Germinal center (tissue), 1 donor: ENCODE measurements around the gene MAP1LC3B.

Experiments used
- DNase-seq: peaks from one replicate; pipeline ENCODE4 v3.0.0; 2012; ENCODE audit warnings: mixed read lengths, low spot score

The MAP1LC3B gene

GRCh38 chr16:87432330-87432915, 40.3 kb downstream of the MAP1LC3B start:
- no peak for DNase-seq

DNA sequence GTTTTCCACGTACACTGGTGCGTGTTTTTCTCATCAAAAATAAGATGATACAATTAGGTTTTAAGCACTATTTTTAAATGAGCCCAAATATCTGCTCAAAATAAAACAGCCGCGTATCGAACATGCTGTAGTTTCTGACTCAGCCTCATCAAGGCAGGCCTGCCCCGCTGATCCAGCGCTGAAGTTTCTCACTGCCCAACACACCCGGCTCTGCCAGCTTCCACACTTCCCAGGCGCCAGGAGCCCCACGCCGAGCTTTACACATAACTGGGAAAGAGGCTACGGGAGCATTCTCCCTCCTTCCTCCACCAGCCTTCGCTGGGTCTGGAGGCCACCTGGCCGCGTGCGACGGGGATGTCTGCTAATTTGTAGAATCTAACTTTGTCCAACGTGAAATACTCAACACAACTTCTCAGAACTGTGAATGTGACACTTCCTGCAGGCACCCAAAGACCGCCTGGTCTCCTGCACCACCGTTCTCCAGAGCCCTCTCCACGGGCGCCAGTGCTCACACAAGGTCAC, 42.1 kb downstream of the MAP1LC3B start:
- no peak for DNase-seq

DNA sequence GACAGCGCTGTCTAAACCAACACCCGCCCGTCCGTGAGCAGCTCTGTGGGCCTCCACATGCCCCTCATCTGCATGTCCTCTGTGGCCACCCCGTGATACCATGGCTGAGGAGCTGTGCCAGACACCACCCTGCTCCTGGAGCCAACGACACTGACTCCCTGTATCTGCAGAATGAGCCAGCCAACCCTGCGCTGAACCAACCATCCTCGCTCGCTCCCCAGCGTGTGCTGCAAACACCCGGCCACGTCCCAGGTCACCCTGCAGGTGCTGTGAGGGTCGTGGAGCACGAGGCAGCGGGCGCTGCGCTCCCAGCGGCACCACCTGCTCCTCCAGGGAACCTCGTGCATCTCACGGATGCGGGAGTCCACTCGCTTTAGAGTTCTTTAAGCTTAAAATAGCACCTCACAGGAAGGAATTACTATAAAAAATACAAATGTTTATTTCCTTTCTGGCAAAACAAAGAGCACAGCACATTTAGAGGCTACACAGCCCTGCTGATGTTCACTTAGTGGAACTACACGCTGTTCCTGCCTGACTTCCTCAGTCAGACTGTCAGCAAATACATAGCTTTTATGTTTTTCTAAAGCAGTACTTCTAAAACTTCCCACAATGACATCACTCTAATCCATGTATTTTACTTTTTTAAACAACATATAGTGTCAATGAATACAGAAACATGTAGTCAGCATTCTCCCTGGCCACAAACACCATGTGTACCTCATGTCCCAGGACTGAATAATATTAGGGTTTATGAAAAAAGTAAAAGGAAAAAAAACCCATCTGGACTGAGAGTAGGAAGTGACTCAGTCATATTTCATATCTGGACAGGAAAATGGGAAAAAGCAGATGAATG, 43.5 kb downstream of the MAP1LC3B start:
- DNase-seq: no peak

DNA sequence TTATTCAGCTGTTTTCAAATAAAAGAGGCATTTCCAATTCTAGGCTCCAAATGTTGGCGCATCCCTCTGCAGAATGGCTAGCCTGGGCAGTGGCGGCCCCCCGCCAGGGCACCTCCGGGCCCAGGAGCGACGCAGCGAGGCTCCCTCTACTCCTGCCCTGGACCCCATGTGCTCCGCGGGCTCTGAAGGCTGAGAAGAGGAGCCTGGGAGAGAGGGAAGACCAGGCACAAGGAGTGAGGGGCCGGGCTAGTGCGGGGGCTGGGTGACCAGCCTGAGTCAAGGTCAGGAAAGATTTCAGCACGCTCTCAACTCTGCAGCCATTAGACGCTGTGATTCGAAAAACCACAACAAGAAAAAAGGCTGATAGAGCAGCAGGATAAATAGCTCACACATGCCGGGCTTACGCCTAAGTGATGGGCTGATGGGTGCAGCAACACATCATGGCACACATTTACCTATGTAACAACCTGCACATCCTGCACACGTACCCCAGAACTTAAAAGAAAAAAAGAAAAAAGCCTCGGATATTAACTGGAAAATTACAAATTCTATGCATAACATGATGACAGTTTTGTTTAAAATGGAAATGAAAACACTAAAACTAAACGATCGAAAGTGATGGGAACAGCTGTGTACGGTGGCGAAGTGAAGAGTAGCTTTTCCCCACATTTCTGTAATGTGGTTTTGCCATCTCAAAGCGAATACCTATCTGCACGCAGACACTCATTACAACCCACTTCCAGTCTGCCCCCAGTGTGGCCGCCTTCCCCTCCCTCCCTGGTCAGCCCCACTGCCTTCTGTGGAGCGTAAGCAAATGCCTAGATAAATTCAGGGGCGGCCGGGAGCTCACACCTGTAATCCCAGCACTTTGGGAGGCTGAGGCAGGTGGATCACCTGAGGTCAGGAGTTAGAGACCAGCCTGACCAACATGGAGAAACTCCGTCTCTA, 44.4 kb downstream of the MAP1LC3B start:
- DNase-seq: no peak

DNA sequence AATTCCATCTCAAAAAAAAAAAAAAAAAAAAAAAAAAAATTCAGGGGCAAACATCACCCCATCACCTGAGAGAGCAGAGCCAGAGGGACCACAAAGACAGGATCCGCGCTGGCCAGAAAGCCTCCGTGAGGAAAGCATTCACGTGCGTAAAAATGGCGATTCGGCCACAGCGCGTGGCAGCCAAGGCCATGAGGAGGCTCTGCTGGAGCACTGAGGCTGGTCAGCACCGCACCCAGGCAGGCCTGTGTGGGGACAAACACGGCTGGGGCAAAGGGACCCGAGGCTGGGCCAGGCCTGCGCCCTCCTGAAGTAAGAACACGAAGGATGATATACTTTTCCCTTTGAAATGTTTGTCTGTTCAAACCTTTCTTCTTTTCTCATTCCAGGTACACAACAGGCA, 45.2 kb downstream of the MAP1LC3B start:
- DNase-seq: no peak

GRCh38 chr16:87437911-87438610, 45.9 kb downstream of the MAP1LC3B start:
- no peak for DNase-seq

DNA sequence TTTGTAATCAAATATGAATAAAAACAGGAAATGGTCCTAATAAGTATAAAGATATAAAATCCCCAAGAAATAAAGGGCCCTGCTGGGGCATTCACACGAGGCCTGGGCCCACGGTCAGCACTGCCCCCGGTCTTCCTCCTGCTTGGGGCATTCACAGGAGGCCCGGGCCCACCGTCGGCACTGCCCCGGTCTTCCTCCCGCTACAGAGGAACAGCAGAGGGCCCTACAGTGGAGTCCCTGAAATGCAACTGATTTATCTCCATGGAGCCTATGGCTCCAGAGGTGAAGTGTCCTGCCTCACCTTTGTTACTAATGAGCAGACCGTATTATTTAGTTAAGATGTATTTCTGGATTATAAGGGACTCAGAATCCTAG, 46.5 kb downstream of the MAP1LC3B start:
- no peak for DNase-seq

- DNase-seq: no peak
Observed at GRCh38 chr16:87439926-87440325, 47.8 kb downstream of the MAP1LC3B start.

DNA sequence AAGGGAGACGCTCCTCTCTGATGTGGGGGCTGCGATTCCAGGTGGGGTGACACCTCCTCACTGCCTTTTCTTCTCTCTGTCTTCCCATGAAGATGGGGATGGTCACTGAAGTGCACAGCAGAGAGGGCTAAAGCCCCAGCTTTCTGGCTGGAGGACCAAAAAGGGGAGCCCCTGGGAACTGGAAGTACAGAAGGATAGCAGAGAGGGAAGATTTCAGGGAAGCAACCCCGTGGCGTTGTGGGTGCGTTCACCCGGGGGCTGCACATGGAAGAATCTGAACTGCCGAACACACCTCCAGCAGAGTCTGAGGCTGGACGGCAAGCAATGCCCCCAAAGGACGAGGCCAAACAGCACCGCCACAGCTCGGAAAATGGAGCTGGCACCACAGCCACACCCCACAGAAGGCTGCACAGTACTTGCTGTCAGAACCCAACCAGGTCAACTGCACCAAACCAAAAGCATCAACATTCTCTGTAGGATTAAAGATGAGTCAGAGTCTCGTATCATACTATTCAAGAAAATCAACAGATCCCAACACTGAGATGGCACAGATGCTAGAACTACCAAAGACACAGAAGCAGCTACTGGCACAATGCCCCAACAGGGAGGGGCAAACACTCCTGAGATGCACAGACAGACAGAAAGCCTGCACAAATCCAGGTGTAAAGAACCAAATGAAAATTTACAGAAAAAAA, 49.9 kb downstream of the MAP1LC3B start:
- DNase-seq: no peak

DNA sequence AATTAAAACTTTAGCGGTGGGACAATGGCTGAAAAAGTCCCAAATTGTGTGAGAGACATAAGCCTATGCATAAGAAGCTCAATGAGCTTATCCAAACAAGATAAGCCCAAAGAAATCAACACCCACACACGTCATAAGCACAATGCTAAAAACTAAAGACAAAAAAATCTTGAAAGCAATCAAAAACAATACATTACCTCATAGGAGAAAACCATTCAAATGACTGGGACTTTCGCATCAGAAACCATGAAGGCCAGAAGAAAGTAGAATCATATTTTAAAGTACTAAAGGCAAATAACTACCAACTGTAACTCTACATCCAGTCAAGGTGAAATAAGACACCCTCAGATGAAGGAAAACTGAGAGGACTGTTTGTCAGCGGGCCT, 50.4 kb downstream of the MAP1LC3B start:
- DNase-seq: no peak

- no peak for DNase-seq
Observed at GRCh38 chr16:87443016-87443415, 50.9 kb downstream of the MAP1LC3B start.

- no peak for DNase-seq
Observed at GRCh38 chr16:87443964-87444363, 51.8 kb downstream of the MAP1LC3B start.

DNA sequence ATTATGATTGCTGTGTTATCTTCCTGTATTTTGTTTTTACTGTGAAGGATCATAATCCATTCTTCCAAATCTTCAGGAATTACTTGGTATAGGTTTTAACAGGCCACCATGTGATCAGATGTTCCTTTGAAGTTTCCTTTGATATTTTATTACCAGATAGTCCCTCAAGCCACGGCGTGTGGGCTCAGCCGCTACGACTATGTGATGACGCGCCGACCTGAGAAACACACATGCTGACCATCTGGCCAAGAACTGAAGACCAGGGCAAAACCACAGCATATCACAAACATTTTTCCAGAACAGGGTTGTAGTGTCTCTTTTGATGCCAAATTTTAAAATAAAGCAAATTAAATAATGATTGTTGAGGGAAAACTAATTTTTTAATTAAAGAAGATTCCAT, 53.4 kb downstream of the MAP1LC3B start:
- no peak for DNase-seq

DNA sequence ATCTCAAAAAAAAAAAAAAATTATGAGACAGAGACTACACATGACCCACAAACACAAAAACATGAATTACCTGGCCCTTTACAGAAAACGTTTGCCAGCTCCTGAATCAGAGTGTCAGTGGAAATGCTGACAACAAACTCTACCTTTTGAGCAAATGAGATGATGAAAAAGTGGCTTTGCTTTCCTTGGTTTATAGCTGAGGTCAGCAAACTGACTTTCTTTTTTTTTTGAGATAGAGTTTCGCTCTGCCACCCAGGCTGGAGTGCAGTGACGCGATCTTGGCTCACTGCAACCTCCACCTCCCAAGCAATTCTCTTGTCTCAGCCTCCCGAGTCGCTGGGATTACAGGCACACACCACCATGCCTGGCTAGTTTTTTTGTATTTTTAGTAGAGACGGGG, 54.3 kb downstream of the MAP1LC3B start:
- DNase-seq: no peak

DNA sequence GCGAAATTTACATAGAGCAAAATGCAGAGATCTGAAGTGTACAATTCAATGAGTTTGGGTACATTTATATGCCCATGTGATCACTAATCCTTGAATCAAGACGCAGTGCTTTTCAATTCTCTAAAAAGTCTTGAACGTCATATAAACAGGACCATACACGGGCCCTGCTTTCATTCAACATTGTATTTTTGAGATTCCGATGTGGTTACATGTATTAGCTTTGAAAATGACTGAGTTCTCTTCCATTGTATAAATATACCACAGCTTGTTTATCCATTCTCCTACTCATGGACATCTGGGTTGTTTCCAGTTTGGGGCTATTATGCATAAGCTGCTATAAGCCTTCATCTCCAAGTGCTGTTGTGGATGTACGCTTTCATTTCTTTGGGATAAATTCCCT, 55.2 kb downstream of the MAP1LC3B start:
- no peak for DNase-seq

GRCh38 chr16:87448866-87449265, 56.7 kb downstream of the MAP1LC3B start:
- DNase-seq: no peak

- no peak for DNase-seq
Observed at GRCh38 chr16:87451563-87452210, 59.6 kb downstream of the MAP1LC3B start.

DNA sequence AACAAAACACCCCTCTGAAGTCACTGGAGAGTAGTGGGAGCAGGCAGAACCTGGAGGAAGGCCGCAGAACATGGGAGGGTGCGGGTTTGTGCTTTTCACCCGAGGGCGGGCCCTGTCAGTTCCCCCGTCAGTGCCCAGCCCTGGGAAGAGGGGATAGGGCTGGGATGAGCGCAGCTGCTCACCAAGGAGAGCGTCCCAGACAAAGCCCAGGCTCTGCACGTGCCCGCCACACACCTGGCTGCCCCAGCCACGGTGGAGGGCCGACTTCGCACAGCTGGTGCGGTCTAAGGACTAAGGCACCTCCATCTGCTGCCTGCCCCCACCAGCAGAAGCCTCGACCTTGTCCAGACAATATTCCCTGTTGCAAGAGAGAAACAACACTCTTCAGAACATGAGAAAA, 61.2 kb downstream of the MAP1LC3B start:
- DNase-seq: no peak
